Smooth muscle cell (in vitro differentiated cells): ENCODE results near the gene RAB11B. TPM values are rescaled to one million over a fixed set of nuclear protein-coding genes. Genes with fewer than 3 reads are reported as not detected.
"Not testable (repeated sequence)": the region's sequence is repeated elsewhere in the genome, so short reads cannot be mapped to it uniquely, and the experiment has no call there.

ENCODE experiments used
- DNase-seq: peaks from one replicate; lab custom pipeline; 2025; ENCODE audit not compliant: unreplicated experiment; lab: John Stamatoyannopoulos, UW
- H2AFZ ChIP-seq: fragments of 200-600 bp; sonication (generic); 2 replicates; pipeline ENCODE4 v1.6.0; 2016; ENCODE audit warnings: antibody characterized with exemption, low read depth, mild to moderate bottlenecking
- H3F3A ChIP-seq: fragments of 200-600 bp; sonication (generic); 2 replicates; pipeline ENCODE4 v1.6.0; 2017; ENCODE audit warnings: antibody characterized with exemption, low read depth
- H3K27ac ChIP-seq: fragments of 200-600 bp; sonication (generic); 2 replicates; pipeline ENCODE4 v1.5.1; 2016; ENCODE audit warnings: low read depth, mild to moderate bottlenecking
- H3K27me3 ChIP-seq: fragments of 200-600 bp; sonication (generic); 2 replicates; pipeline ENCODE4 v1.6.1; 2016; ENCODE audit warnings: low read depth, mild to moderate bottlenecking
- H3K36me3 ChIP-seq: fragments of 200-600 bp; sonication (generic); 2 replicates; pipeline ENCODE4 v1.5.1; 2016; ENCODE audit warnings: low read depth
- H3K4me1 ChIP-seq: fragments of 200-600 bp; sonication (generic); 2 replicates; pipeline ENCODE4 v1.5.1; 2016; ENCODE audit warnings: low read depth
- H3K4me2 ChIP-seq: fragments of 200-600 bp; sonication (generic); 2 replicates; pipeline ENCODE4 v1.6.0; 2016; ENCODE audit warnings: mild to moderate bottlenecking
- H3K4me3 ChIP-seq: fragments of 200-600 bp; sonication (generic); 2 replicates; pipeline ENCODE4 v1.5.1; 2016; ENCODE audit warnings: mild to moderate bottlenecking
- H3K79me2 ChIP-seq: fragments of 200-600 bp; sonication (generic); 2 replicates; pipeline ENCODE4 v1.6.0; 2016; ENCODE audit warnings: low read depth, mild to moderate bottlenecking
- H3K9ac ChIP-seq: fragments of 200-600 bp; sonication (generic); 2 replicates; pipeline ENCODE4 v1.6.0; 2016; ENCODE audit warnings: low read depth
- H3K9me3 ChIP-seq: fragments of 200-600 bp; sonication (generic); replicated peaks from 2 replicates; pipeline ENCODE4 v1.5.1; 2016; ENCODE audit warnings: low read depth
- H4K20me1 ChIP-seq: fragments of 200-600 bp; sonication (generic); 2 replicates; pipeline ENCODE4 v1.6.0; 2016; ENCODE audit warnings: low read depth
- WGBS: methylation state at CpG from one replicate; pipeline ENCODE4 v1.1.7; 2016; ENCODE audit warnings: low lambda C conversion rate; 5-methylcytosine and 5-hydroxymethylcytosine counted together
- polyA plus RNA-seq: library from polyadenylated mRNA; unstranded; fragments of >200 nt; fragmentation: Nextera tagmentation; extraction: Ambion mirVana; gene quantifications from 2 replicates; pipeline ENCODE4 v1.2.1, GENCODE V29; 2016
- total RNA-seq: library from RNA; depleted of rRNA; stranded (reverse); fragments of >200 nt; gene quantifications from 2 replicates; pipeline ENCODE4 v1.2.3, GENCODE V29; 2014
- TF ChIP-seq, protein P1 (sequence below): fragments of 200-600 bp; sonication (generic); IDR thresholded peaks from 2 replicates; pipeline ENCODE4 v1.5.1; 2017; ENCODE audit warnings: borderline replicate concordance, mild to moderate bottlenecking, antibody characterized with exemption; ENCODE audit not compliant: insufficient read depth, poor library complexity, severe bottlenecking

The RAB11B gene
- total RNA-seq (12.9 and 28.9 TPM in 2 replicates), polyA plus RNA-seq (137 and 148 TPM in 2 replicates)

DNA sequence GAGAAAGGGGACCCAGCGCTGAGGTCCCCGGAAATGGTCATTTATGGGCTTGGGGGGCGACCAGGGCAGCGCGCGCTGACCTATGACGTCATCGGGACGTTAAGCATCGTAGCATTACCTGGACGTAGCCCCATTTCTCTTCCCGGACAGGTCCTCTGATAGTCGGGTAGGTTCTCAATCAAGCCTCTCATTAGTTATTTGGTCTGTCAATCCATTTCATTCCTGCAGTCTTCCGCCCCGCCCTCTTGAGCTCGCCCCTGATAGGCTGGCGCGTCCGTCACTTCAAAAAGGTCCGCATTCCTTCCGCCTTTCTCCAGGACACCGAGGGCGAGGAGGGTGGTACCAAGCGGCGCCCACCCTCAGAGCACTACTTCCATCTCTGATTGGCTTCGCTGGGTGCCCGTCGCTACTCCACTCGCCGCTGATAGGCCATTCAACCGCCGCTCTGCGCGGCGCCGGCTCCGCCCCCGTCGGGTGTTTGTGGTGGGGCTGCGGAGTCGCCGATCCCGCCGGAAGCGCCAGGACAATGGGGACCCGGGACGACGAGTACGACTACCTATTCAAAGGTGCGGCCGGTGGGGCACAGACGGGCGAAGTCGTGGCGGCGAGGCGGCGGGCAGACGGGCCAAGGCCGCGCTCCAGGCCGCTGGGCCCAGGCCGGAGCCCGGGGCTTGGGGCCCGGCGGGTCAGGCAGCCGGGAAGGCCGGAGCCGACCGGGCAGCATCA is at the start of gene RAB11B:
RAB11B (plus strand) TSS at position 470 of the 726 bp plus-strand sequence; CDS start at position 527, 57 bp downstream.
- Histone ChIP-seq H3K27me3 (no peaks in the 10 kb centered on the region), H3F3A (no peaks in the 10 kb centered on the region), H2AFZ (peak within 1 kb of the TSS; percentile 47), H3K4me3 (peak within 1 kb of the TSS; percentile 99), H3K36me3 (no peaks in the 10 kb centered on the region), H3K9me3 (no peaks in the 10 kb centered on the region), H3K79me2 (peaks cover 42% of the 10 kb centered on the region), H4K20me1 (peaks cover 43% of the 10 kb centered on the region), H3K4me2 (peak within 1 kb of the TSS; percentile 93), H3K4me1 (peaks cover 4% of the 10 kb centered on the region), H3K9ac (peak within 1 kb of the TSS; percentile 100), H3K27ac (peak within 1 kb of the TSS; percentile 100)
- DNase-seq = peak; percentile 88
- WGBS = under 1% methylated on average over 58 of the region's 70 CpGs
- TF ChIP-seq, protein P1, sequence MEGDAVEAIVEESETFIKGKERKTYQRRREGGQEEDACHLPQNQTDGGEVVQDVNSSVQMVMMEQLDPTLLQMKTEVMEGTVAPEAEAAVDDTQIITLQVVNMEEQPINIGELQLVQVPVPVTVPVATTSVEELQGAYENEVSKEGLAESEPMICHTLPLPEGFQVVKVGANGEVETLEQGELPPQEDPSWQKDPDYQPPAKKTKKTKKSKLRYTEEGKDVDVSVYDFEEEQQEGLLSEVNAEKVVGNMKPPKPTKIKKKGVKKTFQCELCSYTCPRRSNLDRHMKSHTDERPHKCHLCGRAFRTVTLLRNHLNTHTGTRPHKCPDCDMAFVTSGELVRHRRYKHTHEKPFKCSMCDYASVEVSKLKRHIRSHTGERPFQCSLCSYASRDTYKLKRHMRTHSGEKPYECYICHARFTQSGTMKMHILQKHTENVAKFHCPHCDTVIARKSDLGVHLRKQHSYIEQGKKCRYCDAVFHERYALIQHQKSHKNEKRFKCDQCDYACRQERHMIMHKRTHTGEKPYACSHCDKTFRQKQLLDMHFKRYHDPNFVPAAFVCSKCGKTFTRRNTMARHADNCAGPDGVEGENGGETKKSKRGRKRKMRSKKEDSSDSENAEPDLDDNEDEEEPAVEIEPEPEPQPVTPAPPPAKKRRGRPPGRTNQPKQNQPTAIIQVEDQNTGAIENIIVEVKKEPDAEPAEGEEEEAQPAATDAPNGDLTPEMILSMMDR = no peak

DNA sequence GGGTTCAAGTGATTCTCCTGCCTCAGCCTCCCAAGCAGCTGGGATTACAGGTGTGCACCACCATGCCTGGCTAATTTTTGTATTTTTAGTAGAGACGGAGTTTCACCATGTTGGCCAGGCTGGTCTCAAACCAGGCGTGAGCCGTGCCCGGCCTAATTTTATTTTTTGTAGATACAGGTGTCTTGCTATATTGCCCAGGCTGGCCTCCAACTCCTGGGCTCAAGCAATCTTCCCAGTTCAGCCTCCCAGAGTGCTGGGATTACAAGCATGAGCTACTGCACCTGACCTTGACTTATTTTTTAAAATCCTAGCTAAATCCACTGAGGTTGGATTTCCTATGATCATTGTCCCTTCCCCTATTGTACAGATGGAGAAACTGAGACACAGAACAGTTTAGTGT is 48.7 kb upstream of the RAB11B start:
- H2AFZ ChIP-seq, H3K36me3 ChIP-seq, H3K79me2 ChIP-seq, H3K27ac ChIP-seq, H3K27me3 ChIP-seq, H3K9ac ChIP-seq, H3K4me3 ChIP-seq, H3K4me1 ChIP-seq, H3F3A ChIP-seq, H3K9me3 ChIP-seq, DNase-seq, H3K4me2 ChIP-seq, H4K20me1 ChIP-seq: not testable (repeated sequence)
- WGBS = 98% methylated on average over 4 of the region's 4 CpGs

DNA sequence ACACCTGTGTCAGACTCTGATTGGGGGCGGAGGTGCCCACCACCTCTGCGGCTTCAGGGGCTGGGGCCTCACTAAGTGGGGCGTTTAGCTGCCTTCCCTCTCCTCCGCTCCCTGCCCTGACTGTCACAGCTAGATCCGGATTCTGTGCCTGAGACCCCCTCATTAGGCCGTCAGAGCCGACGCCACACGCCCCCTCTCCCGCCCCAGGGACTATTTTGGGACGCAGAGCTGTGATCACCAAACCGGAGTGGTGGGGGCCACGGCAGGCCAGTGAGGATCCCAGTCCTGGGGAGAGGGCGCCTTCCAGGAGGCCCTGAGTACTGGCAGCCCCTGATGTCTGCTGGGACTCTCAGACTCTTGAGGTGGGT is 47.9 kb upstream of the RAB11B start:
- Histone ChIP-seq H2AFZ (no peak overlapping the region), H3K79me2 (no peaks in the 10 kb centered on the region), H3K9me3 (no peaks in the 10 kb centered on the region), H3K4me1 (peaks cover 4% of the 10 kb centered on the region), H3K27ac (no peak overlapping the region), H3K4me3 (peak overlapping the region; percentile 53), H3K4me2 (no peak overlapping the region), H3K36me3 (no peaks in the 10 kb centered on the region), H3K27me3 (peaks cover 3% of the 10 kb centered on the region), H3F3A (no peaks in the 10 kb centered on the region), H3K9ac (no peak overlapping the region), H4K20me1 (no peaks in the 10 kb centered on the region)
- 59% methylated on average over 14 of the region's 14 CpGs for WGBS
- TF ChIP-seq, protein P1 = no peak
- no peak for DNase-seq

DNA sequence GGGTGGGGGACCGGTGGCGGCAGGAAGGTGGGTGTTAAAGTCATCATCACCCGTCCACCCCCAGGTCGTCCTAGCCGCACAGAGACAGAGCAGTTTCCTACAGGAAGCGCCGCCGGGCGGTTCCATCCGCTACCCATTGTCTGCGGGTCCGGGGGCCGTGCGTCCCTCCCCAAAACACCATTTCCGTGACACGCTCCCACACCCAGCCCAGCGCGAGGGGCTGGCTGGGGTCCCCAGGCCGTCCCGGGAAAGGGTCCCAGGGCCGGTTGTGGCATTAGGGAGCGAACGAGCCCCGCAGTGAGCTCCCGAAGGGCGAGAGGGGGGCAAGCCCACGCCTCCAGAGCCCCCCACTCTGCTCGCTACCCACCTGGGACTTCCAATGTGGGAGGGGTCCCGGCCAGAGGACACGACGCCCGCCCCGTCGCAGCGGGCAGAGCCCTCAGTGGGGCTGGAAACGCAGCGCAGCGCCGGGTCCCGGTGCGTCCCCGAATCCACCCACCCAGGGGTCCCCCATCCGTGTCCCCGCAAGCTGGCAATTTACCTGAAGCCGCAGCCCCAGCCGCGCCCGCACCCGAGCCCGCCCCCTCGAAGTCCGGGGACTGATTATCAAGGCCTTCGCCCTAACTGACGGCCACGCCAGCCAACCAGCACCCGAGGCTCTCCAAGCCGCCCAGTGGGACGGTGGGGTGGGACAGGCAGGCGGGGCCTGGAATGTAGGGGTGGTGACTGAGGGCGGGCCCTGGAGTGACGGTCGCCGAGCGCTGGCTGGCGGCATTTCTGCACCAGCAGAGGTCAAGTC is 47.3 kb upstream of the RAB11B start, which contains the start of gene KANK3:
KANK3 (minus strand) TSS at position 579 of the 799 bp plus-strand sequence. CDS start 5,434 bp downstream, outside the sequence.
- no peak within 1 kb of the TSS for H3K9ac ChIP-seq
- peak within 1 kb of the TSS; percentile 53 for H3K4me3 ChIP-seq
- H4K20me1 ChIP-seq = no peaks in the 10 kb centered on the region
- WGBS = 11% methylated on average over 39 of the region's 65 CpGs
- no peak within 1 kb of the TSS for H3K27ac ChIP-seq
- TF ChIP-seq, protein P1 = no peak
- peak within 1 kb of the TSS; percentile 73 for H2AFZ ChIP-seq
- peak; percentile 47 for DNase-seq
- H3K27me3 ChIP-seq = peaks cover 3% of the 10 kb centered on the region
- H3K4me2 ChIP-seq = peak within 1 kb of the TSS; percentile 84
- H3K9me3 ChIP-seq = no peaks in the 10 kb centered on the region
- no peaks in the 10 kb centered on the region for H3K36me3 ChIP-seq
- peaks cover 4% of the 10 kb centered on the region for H3K4me1 ChIP-seq
- H3F3A ChIP-seq = no peaks in the 10 kb centered on the region
- no peaks in the 10 kb centered on the region for H3K79me2 ChIP-seq
